GM08714 (cell line): ENCODE data around the gene PTPRN2.
"Not testable (repeated sequence)": the region's sequence is repeated elsewhere in the genome, so short reads cannot be mapped to it uniquely, and the experiment has no call there.

Experiments
- H3K4me3 ChIP-seq: fragments of 200-500 bp; sonication (Bioruptor generic); 2 replicates; pipeline ENCODE4 v1.5.1; 2014; ENCODE audit warnings: mild to moderate bottlenecking, low read length, inconsistent platforms
- ZNF274 ChIP-seq: IDR thresholded peaks from 2 replicates; pipeline ENCODE4 v1.6.1; 2012; ENCODE audit warnings: mild to moderate bottlenecking, low read depth, low read length

Gene PTPRN2

DNA sequence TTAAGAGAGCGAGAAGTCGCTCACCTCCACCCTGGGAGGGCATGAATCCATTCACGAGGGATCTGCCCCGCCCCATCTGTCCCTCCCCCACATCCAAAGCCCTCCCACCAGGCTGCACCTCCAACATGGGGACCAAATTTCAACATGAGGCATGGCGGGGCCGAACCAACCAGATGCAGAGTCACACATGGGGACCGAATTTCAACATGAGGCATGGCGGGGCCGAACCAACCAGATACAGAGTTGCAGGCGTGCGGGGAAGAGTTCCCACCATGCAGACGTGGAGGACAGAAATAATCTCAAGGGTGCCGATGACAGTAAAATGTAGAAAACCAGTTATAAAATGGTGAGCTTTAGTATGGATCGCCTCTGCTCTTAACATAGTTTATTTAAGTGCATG, 686.5 kb downstream of the PTPRN2 start:
- no peak overlapping the region for H3K4me3 ChIP-seq
- TF ChIP-seq ZNF274 = no peak

DNA sequence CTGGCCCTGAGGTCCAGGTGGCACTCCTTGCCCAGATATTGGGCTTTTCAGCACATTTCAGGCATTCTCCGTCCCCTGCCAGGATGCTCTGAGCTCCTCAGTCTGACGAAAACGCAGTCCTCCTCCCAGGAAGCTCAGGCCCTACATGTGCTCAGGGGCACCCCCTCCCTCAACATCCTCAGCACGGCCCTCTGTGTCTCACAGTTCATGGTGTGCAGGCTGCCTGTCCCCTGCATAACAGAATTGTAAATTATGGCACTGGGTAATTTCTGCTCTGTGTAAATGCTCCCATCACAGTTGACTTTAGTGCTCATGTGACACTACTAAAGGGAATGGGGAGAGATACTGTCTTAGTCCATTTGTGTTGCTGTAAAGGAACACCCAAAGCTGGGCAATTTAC, 687.1 kb downstream of the PTPRN2 start:
- no peak overlapping the region for H3K4me3 ChIP-seq
- TF ChIP-seq ZNF274 = no peak

DNA sequence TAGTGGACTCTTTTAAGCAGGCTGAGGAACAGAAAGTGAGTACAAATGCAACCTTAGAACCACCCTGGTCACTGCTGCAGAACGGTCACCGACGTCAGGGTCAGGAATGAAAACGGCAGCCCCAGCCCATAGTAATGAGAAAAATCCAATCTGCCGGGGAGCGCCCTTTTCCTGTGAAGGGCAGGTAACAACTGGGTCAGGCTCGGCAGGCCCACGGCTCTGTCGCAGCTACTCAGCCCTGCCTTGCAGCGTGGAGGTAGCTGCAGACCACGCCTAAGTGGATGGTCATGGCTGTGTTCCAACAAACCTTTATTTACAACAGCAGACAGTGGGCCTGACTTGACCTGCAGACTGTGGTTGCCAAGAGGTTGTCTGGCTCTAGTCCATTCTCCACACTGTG, 687.6 kb downstream of the PTPRN2 start:
- H3K4me3 ChIP-seq = no peak overlapping the region
- TF ChIP-seq ZNF274 = no peak

DNA sequence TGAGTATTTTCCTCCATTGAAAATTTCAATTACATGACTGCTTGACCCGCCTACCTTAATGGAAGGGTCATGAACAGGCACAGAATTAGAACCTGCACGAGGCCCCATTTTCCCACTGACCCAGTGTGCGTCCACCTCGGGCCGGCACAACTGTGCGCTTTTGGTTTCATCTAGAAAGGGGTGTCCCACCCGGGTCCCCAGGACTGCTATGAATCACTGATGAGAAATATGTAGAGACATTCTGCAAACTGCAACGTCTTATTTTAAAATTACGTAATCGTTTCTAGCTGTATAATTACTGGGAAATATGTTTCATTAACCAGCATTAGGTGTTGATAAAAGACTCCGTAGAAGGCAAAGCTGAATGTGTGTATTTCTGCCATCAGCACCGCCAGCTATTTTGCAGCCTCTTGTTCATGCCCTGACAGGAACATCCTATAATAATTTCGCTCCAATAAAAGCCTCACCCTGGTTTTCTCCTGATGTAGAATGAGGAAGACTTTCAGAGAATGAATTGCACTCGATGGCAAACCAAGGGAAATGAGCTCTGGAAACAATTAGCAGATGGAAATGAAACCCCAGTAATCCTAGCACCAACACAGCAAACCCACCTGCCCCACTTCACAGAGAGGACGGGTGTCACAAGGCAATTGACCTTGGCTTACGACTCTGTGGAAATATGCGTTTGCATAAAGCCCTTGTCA, 688.7 kb downstream of the PTPRN2 start:
- H3K4me3 ChIP-seq = no peak overlapping the region

DNA sequence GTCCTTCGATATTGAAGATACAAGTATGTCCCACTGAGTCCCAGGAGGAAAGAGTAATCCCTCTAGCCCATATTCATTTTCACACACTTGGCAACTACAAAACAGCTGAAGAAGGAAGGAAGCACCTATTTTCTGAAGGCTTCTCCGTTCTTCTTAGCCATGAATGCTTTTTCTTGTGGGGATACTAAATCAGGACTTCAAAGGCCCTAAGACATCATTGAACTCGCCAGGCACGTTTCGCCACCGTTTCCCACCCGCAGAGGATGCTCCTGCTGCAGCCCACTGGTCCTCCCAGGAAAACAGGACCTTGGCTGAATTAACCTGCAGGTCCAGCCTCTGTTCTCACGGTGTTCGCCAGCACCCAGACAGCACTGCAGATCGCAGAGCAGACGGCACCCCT, 689.4 kb downstream of the PTPRN2 start:
- no peak for TF ChIP-seq ZNF274

More for the DNA sequence above, 688.7 kb downstream of the PTPRN2 start:
- TF ChIP-seq ZNF274 = no peak

DNA sequence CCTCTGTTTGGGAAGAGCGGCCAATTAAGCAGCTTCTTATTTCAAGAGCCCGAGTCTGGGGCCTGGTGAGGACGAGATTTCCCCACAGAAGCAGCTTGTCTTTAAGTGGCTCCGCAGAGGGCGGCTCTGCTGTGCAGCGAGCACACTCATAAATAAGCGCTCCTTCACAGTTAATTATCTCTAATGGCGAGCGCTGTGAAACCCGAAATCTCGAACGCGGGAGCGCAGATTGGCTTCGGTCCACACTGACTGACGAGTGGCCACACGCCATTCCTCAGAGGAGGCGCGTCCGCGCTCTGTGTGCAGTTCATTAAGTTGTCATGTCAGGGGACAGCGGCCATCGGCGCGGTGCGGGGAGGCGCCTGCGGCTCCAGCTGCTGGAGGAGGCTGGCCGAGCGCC, 689.9 kb downstream of the PTPRN2 start:
- no peak for TF ChIP-seq ZNF274
- no peak overlapping the region for H3K4me3 ChIP-seq

More for the DNA sequence above, 689.4 kb downstream of the PTPRN2 start:
- no peak overlapping the region for H3K4me3 ChIP-seq

DNA sequence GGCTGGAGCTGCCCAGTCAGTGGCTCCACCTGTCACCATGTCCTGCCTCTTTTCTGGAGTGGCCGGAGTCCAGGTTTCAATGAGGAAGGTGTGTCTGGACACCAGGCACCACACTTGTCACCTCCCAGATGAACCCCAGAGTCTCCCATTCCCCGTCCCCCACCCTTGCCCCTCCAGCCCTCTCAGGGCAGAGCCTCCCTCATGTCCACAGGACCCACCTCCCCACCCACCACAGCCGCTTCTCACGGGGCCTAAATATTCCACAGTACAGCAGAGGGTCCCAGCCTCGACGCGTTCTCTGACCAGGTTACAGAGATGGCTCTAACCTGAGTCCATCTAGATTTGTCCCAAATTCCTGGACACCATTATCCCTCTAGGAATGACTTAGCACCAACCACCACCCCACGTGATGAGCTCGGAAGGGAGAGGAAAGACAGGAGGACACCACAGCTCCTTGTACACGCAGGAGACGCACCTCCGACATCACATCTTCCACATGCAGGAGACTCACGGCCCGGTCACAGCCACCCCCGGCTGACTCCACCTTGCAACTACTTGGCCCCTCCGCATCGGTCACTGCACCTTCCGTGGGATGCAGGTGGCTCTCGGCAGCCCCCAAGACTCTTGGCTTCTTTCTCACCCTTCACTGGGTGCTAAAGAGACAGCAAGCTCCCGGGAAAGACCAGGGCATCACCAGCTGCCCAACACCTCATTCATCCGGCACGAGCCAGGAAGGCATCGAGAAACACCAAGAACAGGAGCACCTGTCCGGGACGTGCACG, 690.7 kb downstream of the PTPRN2 start:
- no peak overlapping the region for H3K4me3 ChIP-seq
- no peak for TF ChIP-seq ZNF274

DNA sequence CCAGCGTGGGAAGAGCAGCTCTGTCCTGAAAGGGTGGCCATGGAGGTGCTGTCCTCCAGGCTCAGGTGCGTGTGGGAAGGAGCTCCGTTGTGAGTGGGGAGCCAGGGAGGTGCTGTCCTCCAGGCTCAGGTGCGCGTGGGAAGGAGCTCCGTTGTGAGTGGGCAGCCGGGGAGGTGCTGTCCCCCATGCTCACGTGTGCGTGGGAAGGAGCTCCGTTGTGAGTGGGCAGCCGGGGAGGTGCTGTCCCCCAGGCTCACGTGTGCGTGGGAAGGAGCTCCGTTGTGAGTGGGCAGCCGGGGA, 691.3 kb downstream of the PTPRN2 start:
- not testable (repeated sequence) for H3K4me3 ChIP-seq

DNA sequence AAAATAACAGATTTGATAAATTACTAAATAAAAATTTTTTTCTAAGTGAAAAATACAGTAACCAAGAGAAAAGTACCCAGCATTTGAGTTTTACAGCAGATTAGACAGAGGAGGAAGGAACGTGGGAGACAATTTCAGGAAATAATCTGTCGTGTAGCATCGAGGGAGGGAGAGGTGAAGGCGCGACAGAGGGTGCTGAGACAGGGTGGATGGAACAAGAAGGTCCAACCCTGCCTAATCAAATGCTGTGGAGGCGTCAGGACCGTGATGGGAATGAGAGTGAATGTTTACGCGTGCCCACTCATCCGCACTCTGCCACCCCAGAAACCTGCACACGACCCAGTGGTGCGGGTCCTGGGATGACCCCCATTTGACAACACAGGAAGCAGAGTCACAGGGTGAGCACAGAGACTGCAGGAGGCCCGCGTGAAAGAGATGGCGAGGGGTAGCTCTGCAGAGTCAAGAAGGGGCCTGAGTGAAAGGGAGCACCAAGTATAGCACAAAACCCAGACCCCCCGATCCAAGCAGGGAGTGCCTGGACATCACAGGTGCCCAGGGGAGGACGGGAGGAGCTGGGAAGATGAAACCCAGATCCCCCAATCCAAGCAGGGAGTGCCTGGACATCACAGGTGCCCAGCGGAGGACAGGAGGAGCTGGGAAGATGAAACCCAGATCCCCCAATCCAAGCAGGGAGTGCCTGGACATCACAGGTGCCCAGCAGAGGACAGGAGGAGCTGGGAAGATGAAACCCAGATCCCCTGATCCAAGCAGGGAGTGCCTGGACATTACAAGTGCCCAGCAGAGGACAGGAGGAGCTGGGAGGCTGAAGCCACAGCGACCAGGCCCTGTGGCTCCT, 691.9 kb downstream of the PTPRN2 start:
- no peak overlapping the region for H3K4me3 ChIP-seq
- no peak for TF ChIP-seq ZNF274

DNA sequence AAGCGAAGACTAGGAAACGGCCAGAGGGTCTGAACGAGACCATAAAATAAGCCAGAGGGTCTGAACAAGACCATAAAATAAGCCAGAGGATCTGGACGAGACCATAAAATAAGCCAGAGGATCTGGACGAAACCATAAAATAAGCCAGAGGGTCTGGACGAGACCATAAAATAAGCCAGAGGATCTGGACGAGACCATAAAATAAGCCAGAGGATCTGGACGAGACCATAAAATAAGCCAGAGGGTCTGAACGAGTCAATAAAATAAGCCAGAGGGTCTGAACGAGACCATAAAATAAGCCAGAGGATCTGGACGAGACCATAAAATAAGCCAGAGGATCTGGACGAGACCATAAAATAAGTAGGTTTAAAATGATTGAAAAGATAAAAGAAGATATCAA, 692.5 kb downstream of the PTPRN2 start:
- H3K4me3 ChIP-seq = not testable (repeated sequence)

DNA sequence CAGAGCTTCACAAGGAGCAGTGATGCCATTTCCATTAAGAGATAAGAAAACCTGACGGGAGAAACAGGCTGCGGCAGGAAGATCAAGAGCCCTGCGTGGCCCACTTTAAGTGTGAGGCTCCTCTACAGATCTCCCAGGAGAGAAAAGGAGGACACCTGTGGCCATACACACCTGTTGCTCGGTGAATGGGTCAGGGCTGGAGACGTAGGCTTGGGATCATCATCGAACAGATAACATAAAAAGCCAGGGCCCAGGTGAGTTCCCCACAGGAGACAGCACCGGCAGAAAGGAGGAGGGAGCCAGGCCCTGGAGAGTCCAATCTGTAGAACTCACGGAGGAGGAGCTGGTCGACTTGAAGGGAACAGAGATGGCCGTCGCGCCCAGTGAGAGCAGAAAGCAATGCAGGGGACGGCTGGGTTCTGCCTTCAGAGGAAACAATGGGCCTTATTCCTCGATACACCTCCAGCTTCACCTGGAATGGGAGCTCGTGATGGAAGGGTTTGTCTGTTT, 694.0 kb downstream of the PTPRN2 start:
- no peak for TF ChIP-seq ZNF274
- H3K4me3 ChIP-seq = no peak overlapping the region

DNA sequence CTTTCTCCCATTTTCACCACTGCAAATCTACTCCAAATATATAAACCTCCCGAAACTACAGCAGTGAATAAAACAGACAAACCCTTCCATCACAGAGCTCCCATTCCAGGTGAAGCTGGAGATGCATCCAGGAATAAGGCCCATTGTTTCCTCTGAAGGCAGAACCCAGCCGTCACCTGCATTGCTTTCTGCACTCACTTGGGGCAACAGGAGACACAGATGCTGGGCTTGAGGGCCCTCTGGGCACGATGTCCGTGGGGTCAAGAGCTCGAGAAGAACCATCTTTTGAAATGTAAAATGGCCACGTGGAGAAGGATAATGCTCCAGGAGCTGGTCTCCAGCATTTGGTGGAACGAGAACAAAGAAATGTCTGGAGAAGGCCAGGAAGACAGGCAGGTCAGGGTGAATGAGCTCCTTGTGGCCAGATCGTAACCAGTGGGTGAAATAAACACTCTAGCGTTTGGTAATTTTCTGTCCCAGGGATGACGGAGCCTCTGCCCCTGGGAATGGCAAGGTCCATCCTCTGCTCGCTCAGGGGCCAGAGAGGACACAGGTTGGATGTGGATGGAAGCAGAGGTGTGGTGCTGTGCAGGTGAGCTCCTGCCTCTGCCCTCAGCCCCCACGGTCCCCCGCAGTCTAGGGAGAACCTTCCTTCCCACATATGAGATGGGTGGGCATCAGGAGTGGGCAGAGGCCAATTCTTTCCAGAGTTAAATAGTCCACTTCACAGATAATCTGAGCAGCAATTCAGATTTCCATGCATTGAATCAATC, 694.7 kb downstream of the PTPRN2 start:
- TF ChIP-seq ZNF274 = no peak
- H3K4me3 ChIP-seq = no peak overlapping the region

DNA sequence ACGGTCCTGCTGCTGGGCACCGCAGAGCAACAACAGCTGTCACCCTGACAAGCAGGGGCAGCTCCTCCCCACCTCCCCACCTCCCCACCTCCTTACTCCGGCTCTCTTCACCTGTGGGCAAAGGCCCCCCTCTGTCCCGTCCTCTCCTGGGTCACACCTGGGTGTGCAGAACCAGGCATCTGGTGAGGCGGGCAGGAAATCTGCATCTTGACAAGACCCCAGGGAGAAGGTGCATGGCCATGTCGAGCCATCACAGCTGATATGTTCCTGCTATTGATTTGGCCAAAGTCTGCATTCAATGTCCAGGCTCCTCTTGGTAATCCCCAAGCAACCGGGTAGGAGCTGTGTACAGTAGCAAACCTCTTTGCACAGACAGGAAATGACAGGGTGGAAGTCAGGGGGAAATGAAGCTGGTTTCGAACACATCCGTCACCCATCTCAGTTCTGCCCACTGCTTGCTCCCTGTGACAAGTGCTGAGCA, 696.7 kb downstream of the PTPRN2 start:
- H3K4me3 ChIP-seq = no peak overlapping the region

DNA sequence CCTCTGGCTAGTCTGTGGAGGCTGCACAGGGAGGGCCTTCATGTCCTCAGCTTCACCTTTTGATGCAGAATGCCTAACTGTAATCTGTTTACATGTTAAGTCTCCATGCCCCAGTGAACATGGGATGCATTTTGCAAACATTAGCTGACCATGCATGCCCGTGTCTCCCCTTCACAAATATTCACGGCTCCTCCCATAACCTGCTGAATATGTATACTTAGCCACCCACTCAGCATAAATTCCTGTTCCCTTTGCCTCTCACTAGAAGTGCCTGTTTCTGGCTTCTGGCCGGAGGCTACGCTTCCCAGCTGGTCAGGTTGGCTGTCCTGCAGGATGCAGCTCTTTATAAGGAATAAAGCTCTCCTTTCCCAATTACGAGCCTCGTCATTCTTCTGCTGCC, 698.1 kb downstream of the PTPRN2 start:
- TF ChIP-seq ZNF274 = no peak
- H3K4me3 ChIP-seq = no peak overlapping the region

More for the DNA sequence above, 696.7 kb downstream of the PTPRN2 start:
- no peak for TF ChIP-seq ZNF274
